Tibial artery (tissue), 4 donors: ENCODE results near the gene LRRC49.

Source experiments
- DNase-seq, 2 donors: peaks; one replicate each; pipeline ENCODE4 v3.0.0-alpha.2; 2019
- H3K27ac ChIP-seq, 2 donors: fragments of 200-600 bp; sonication (generic) in 1 of 2; 1 replicate in 1 of 2; 2 replicates in 1 of 2; pipeline ENCODE4 v1.5.1; 2018 to 2019; ENCODE audit warnings: mild to moderate bottlenecking in 1 of 2
- H3K27me3 ChIP-seq, 2 donors: fragments of 200-600 bp; sonication (generic) in 1 of 2; one replicate each; pipeline versions ENCODE4 v1.5.1 to v1.6.0; 2016 to 2019
- H3K36me3 ChIP-seq, 3 donors: fragments of 200-600 bp; sonication (generic) in 2 of 3; one replicate each; pipeline ENCODE4 v1.5.1; 2016 to 2019; ENCODE audit warnings: mild to moderate bottlenecking in 2 of 3
- H3K4me1 ChIP-seq, 4 donors: fragments of 200-600 bp; sonication (generic) in 2 of 4; 1 replicate in 3 of 4; 2 replicates in 1 of 4; pipeline ENCODE4 v1.5.1; 2016 to 2019
- H3K4me3 ChIP-seq, 2 donors: fragments of 200-600 bp; sonication (generic) in 1 of 2; 1 replicate in 1 of 2; 2 replicates in 1 of 2; pipeline ENCODE4 v1.5.1; 2018 to 2019; ENCODE audit warnings: mild to moderate bottlenecking in 2 of 2
- H3K9me3 ChIP-seq, 3 donors: fragments of 200-600 bp; sonication (generic) in 1 of 3; one replicate each; pipeline ENCODE4 v1.5.1; 2016 to 2019
- CTCF ChIP-seq, 2 experiments: fragments of 200-600 bp in 1 of 2; fragments of 450-650 bp in 1 of 2; IDR thresholded peaks; one replicate each; pipeline ENCODE4 v1.5.1; 2017 to 2019; ENCODE audit warnings: antibody characterized with exemption in 2 of 2, mild to moderate bottlenecking in 1 of 2, moderate library complexity in 1 of 2
- intact Hi-C: fragments of 100-400 bp; cut with DNase I; formaldehyde crosslinking; loops from one replicate; pipeline ENCODE4 v1.15.0; 2023; ENCODE audit warnings: low total_unique reads

Gene LRRC49

GRCh38 chr15:71097890-71098289 is 205.3 kb downstream of the LRRC49 start:
- no peak for TF ChIP-seq CTCF (IDR thresholded peaks at IDR 0.05)
- intact Hi-C loops = no loop called here
- Histone ChIP-seq H3K4me1 (peaks cover 0 to 5% (median 0%) of the 10 kb centered on the region in 4 donors), H3K9me3 (no peaks in the 10 kb centered on the region), H3K27me3 (no peaks in the 10 kb centered on the region), H3K36me3 (no peaks in the 10 kb centered on the region), H3K27ac (no peak overlapping the region), H3K4me3 (no peak overlapping the region)
- no peak for DNase-seq

GRCh38 chr15:71098920-71099319 is 206.3 kb downstream of the LRRC49 start:
- no peak overlapping the region for H3K27ac ChIP-seq
- no peaks in the 10 kb centered on the region for H3K4me1 ChIP-seq
- H3K27me3 ChIP-seq = no peaks in the 10 kb centered on the region
- no peak for DNase-seq
- no peak overlapping the region for H3K4me3 ChIP-seq
- no peaks in the 10 kb centered on the region for H3K9me3 ChIP-seq
- intact Hi-C loops = no loop called here
- no peaks in the 10 kb centered on the region for H3K36me3 ChIP-seq
- no peak for TF ChIP-seq CTCF (IDR thresholded peaks at IDR 0.05)
